IMR-90 (cell line): Measurements from ENCODE around the gene KLHDC1. TPM values are rescaled to one million over a fixed set of nuclear protein-coding genes. Genes with fewer than 3 reads are reported as not detected.
"Not testable (repeated sequence)": the region's sequence is repeated elsewhere in the genome, so short reads cannot be mapped to it uniquely, and the experiment has no call there.

Experiments used
- ATAC-seq: fragments of 200-7000 bp; cut with Tn5 transposase; 2 replicates; pipeline ENCODE4 v1.9.1; 2020; ENCODE audit warnings: low read depth, mild to moderate bottlenecking, moderate library complexity
- BruUV-seq: library from RNA; stranded (reverse); fragments of 400-500 nt; replicated peaks from 2 replicates; lab custom pipeline; 2021; lab: Mats Ljungman, UMichigan
- CTCF ChIA-PET: fragments of 300-600 bp; formaldehyde crosslinking; extraction: SDS; loops from one replicate; lab custom pipeline; 2021; ENCODE audit warnings: antibody characterized with exemption; lab: Yijun Ruan, JAX
- POLR2A ChIA-PET: fragments of 300-600 bp; sonication (Branson Sonifier 250); formaldehyde crosslinking; loops from one replicate; lab custom pipeline; 2022; ENCODE audit warnings: antibody characterized with exemption; ENCODE audit not compliant: unreplicated experiment; lab: Charles Lee
- DNase-seq: peaks from one replicate; pipeline ENCODE4 v3.0.0; 2013
- H2AFZ ChIP-seq: replicated peaks from 2 replicates; pipeline ENCODE3; 2013; ENCODE audit warnings: low read length, mild to moderate bottlenecking; ENCODE audit not compliant: poor library complexity
- H2AK5ac ChIP-seq: 2 replicates; pipeline ENCODE4 v1.6.1; 2013; ENCODE audit warnings: low read depth, low read length, inconsistent platforms
- H2AK9ac ChIP-seq: replicated peaks from 2 replicates; pipeline ENCODE3; 2013; ENCODE audit warnings: mild to moderate bottlenecking, low read depth, low read length, moderate library complexity; ENCODE audit not compliant: poor library complexity
- H2BK120ac ChIP-seq: 2 replicates; pipeline ENCODE4 v1.6.1; 2013; ENCODE audit warnings: low read depth, low read length, inconsistent platforms
- H2BK15ac ChIP-seq: 3 replicates; pipeline ENCODE4 v1.6.1; 2013; ENCODE audit warnings: low read depth, low read length, inconsistent platforms
- H2BK20ac ChIP-seq: 2 replicates; pipeline ENCODE4 v1.6.1; 2013; ENCODE audit warnings: low read depth, mild to moderate bottlenecking, inconsistent platforms, low read length, moderate library complexity
- H2BK5ac ChIP-seq: 2 replicates; pipeline ENCODE4 v1.6.1; 2013; ENCODE audit warnings: mild to moderate bottlenecking, low read depth, low read length, inconsistent platforms; ENCODE audit not compliant: poor library complexity, severe bottlenecking
- H3K14ac ChIP-seq: replicated peaks from 2 replicates; pipeline ENCODE4 v1.6.1; 2013; ENCODE audit warnings: low read depth, low read length, inconsistent platforms
- H3K18ac ChIP-seq: 2 replicates; pipeline ENCODE4 v1.6.1; 2013; ENCODE audit warnings: low read depth, low read length, control low read depth
- H3K23ac ChIP-seq: 2 replicates; pipeline ENCODE4 v1.6.1; 2013; ENCODE audit warnings: low read depth, low read length, inconsistent platforms
- H3K27ac ChIP-seq: 2 replicates; pipeline ENCODE4 v1.5.1; 2013; ENCODE audit warnings: mild to moderate bottlenecking, control low read depth, low read length; ENCODE audit not compliant: insufficient read depth
- H3K27me3 ChIP-seq: 2 replicates; pipeline ENCODE4 v1.6.1; 2013; ENCODE audit warnings: low read length; ENCODE audit not compliant: control insufficient read depth, insufficient read depth
- H3K36me3 ChIP-seq: 2 replicates; pipeline ENCODE4 v1.6.1; 2013; ENCODE audit warnings: low read length, mixed read lengths; ENCODE audit not compliant: control insufficient read depth, insufficient read depth
- H3K4ac ChIP-seq: 2 replicates; pipeline ENCODE4 v1.6.1; 2013; ENCODE audit warnings: low read depth, low read length, inconsistent platforms
- H3K4me1 ChIP-seq: 2 replicates; pipeline ENCODE4 v1.6.1; 2013; ENCODE audit warnings: low read length, mixed read lengths; ENCODE audit not compliant: control insufficient read depth, insufficient read depth
- H3K4me2 ChIP-seq: 2 replicates; pipeline ENCODE4 v1.6.1; 2013; ENCODE audit warnings: low read depth, mild to moderate bottlenecking, control low read depth, low read length, moderate library complexity
- H3K4me3 ChIP-seq: 2 replicates; pipeline ENCODE4 v1.5.1; 2013; ENCODE audit warnings: low read depth, mild to moderate bottlenecking, control low read depth, low read length, moderate library complexity; ENCODE audit not compliant: insufficient read depth
- H3K56ac ChIP-seq: 2 replicates; pipeline ENCODE4 v1.6.1; 2013; ENCODE audit warnings: low read length, inconsistent platforms; ENCODE audit not compliant: insufficient read depth; ENCODE audit errors: extremely low read depth
- H3K79me1 ChIP-seq, 2 experiments: 2 replicates each; pipeline ENCODE4 v1.6.1; 2013; ENCODE audit warnings: low read length in 2 of 2, inconsistent platforms in 1 of 2, low read depth in 1 of 2
- H3K9ac ChIP-seq: 2 replicates; pipeline ENCODE4 v1.6.1; 2013; ENCODE audit warnings: low read depth, low read length, control low read depth
- H3K9me1 ChIP-seq: 2 replicates; pipeline ENCODE4 v1.6.1; 2013; ENCODE audit warnings: low read length, inconsistent platforms; ENCODE audit not compliant: insufficient read depth
- H3K9me3 ChIP-seq: 2 replicates; pipeline ENCODE4 v1.6.1; 2013; ENCODE audit warnings: low read length; ENCODE audit not compliant: control insufficient read depth, insufficient read depth
- H4K20me1 ChIP-seq: 2 replicates; pipeline ENCODE4 v1.6.1; 2013; ENCODE audit warnings: low read length, inconsistent platforms; ENCODE audit not compliant: insufficient read depth
- H4K5ac ChIP-seq: 2 replicates; pipeline ENCODE4 v1.6.1; 2013; ENCODE audit warnings: mild to moderate bottlenecking, low read depth, low read length, control low read depth
- H4K8ac ChIP-seq, 2 experiments: 2 replicates each; pipeline ENCODE4 v1.6.1; 2013; ENCODE audit warnings: low read depth in 2 of 2, low read length in 2 of 2, control low read depth in 1 of 2, inconsistent platforms in 1 of 2
- H4K91ac ChIP-seq: 2 replicates; pipeline ENCODE4 v1.6.1; 2013; ENCODE audit warnings: low read depth, low read length, inconsistent platforms; ENCODE audit not compliant: insufficient read depth
- WGBS, 2 experiments: methylation state at CpG; one replicate each; pipeline versions ENCODE4 v1.1.5 to v1.1.7; 2013; ENCODE audit warnings: missing lambda C conversion rate in 2 of 2; ENCODE audit not compliant: insufficient read length in 1 of 2; ENCODE audit errors: extremely low coverage in 2 of 2; 5-methylcytosine and 5-hydroxymethylcytosine counted together
- dilution Hi-C: fragments of 300-500 bp; cut with HindIII; formaldehyde crosslinking; loops from one replicate; pipeline ENCODE4 v1.14.3; 2018; ENCODE audit warnings: low sequenced_read_pairs; ENCODE audit not compliant: unreplicated experiment
- in situ Hi-C: fragments of 300-500 bp; cut with MboI; formaldehyde crosslinking; loops from 3 replicates; pipeline ENCODE4 v1.14.3; 2019; ENCODE audit warnings: low sequenced_read_pairs, inconsistent platforms, mixed read lengths
- intact Hi-C: fragments of 100-400 bp; cut with micrococcal nuclease; formaldehyde crosslinking; loops from 2 replicates; pipeline ENCODE4 v1.10.0; 2022
- polyA plus RNA-seq, 3 experiments: library from polyadenylated mRNA; depleted of rRNA; stranded (reverse); fragments of >200 nt; gene quantifications; 2 replicates each; pipeline ENCODE4 v1.2.3, GENCODE V29; 2012; ENCODE audit warnings: low replicate concordance in 1 of 3
- total RNA-seq: library from RNA; depleted of rRNA; stranded (reverse); fragments of >200 nt; gene quantifications from 2 replicates; pipeline ENCODE4 v1.2.3, GENCODE V29; 2012

KLHDC1 gene
- total and polyA plus RNA-seq, 2 of the 4 experiments (the other 2 are of a cell fraction), result 0.51 to 0.90 TPM

DNA sequence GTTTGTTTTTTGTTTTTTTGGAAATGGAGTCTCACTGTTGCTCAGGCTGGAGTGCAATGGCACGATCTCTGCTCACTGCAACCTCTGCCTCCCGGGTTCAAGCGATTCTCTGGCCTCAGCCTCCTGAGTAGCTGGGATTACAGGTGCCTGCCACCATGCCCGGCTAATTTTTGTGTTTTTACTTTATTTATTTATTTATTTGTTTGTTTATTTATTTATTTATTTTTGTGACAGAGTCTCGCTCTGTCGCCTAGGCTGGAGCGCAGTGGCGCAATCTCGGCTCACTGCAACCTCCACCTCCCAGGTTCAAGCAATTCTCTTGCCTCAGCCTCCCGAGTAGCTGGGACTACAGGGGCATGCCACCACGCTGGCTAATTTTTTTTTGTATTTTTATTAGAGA lies 18.1 kb downstream of the KLHDC1 start:
- CTCF ChIA-PET, H3K9me3 ChIP-seq, H4K20me1 ChIP-seq, H4K5ac ChIP-seq, H3K27me3 ChIP-seq, H4K8ac ChIP-seq, H2BK120ac ChIP-seq, H3K4me1 ChIP-seq, H2AK9ac ChIP-seq, DNase-seq, ATAC-seq, POLR2A ChIA-PET, H3K56ac ChIP-seq, BruUV-seq, H3K4me2 ChIP-seq, in situ Hi-C loops, H3K9me1 ChIP-seq, intact Hi-C loops, H3K4me3 ChIP-seq, H2BK5ac ChIP-seq, H3K36me3 ChIP-seq, H3K18ac ChIP-seq, H3K79me1 ChIP-seq, H4K91ac ChIP-seq, H2BK15ac ChIP-seq, H3K4ac ChIP-seq, H2BK20ac ChIP-seq, H3K27ac ChIP-seq, dilution Hi-C loops, H2AK5ac ChIP-seq, H3K14ac ChIP-seq, H3K9ac ChIP-seq, H3K23ac ChIP-seq, H2AFZ ChIP-seq: not testable (repeated sequence)
- WGBS, 2 experiments, result no CpG with 5 or more reads among the region's 11 CpGs
